HepG2 (cell line): ENCODE measurements around the gene BUB1B. TPM values are rescaled to one million over a fixed set of nuclear protein-coding genes. Genes with fewer than 3 reads are reported as not detected.

ENCODE experiments used
- ATAC-seq: fragments of 200-7000 bp; cut with Tn5 transposase; 3 replicates; pipeline ENCODE4 v1.9.1; 2020; ENCODE audit warnings: mild to moderate bottlenecking, moderate library complexity
- BruUV-seq: library from RNA; stranded (reverse); fragments of 400-500 nt; replicated peaks from 2 replicates; lab custom pipeline; 2021; lab: Mats Ljungman, UMichigan
- CTCF ChIA-PET: fragments of 300-600 bp; formaldehyde crosslinking; extraction: SDS; loops from one replicate; lab custom pipeline; 2021; ENCODE audit warnings: low total read pairs, inconsistent platforms, low intra/inter-chr PET ratio; lab: Yijun Ruan, JAX
- POLR2A ChIA-PET: fragments of 350-600 bp; sonication (Branson Sonifier 250); formaldehyde crosslinking; loops from one replicate; lab custom pipeline; 2020; ENCODE audit warnings: antibody characterized with exemption, inconsistent platforms; lab: Yijun Ruan, JAX
- DNase-seq: peaks from one replicate; pipeline ENCODE4 v3.0.0-alpha.2; 2015; ENCODE audit warnings: low spot score
- FAIRE-seq: peaks from 3 replicates; lab custom pipeline; 2011; peaks lifted over from hg19 to GRCh38; lab: Jason Lieb, UNC
- H2AFZ ChIP-seq: one replicate; pipeline ENCODE4 v1.6.1; 2011; ENCODE audit warnings: low read length, inconsistent platforms
- H3K27ac ChIP-seq: fragments of 300-600 bp; 3 replicates; pipeline ENCODE4 v1.8.0; 2011; ENCODE audit warnings: mixed run types, mild to moderate bottlenecking, mixed read lengths, low read length, inconsistent platforms; ENCODE audit not compliant: insufficient read depth; ENCODE audit errors: extremely low read length
- H3K27me3 ChIP-seq, 2 experiments: fragments of 200-600 bp in 1 of 2; 2 replicates in 1 of 2; 3 replicates in 1 of 2; pipeline versions ENCODE4 v1.6.0 to v1.8.0; 2011; ENCODE audit warnings: low read length in 2 of 2, mild to moderate bottlenecking in 2 of 2, moderate library complexity in 2 of 2, inconsistent platforms in 1 of 2; ENCODE audit not compliant: insufficient read depth in 2 of 2, control insufficient read depth in 1 of 2
- H3K36me3 ChIP-seq, 2 experiments: fragments of 200-600 bp in 1 of 2; replicated peaks in 1 of 2; 2 replicates in 1 of 2; 3 replicates in 1 of 2; pipeline versions ENCODE4 v1.5.1 to v1.8.0; 2011; ENCODE audit warnings: low read length in 2 of 2, inconsistent platforms in 1 of 2; ENCODE audit not compliant: insufficient read depth in 2 of 2, control insufficient read depth in 1 of 2
- H3K4me1 ChIP-seq: 2 replicates; pipeline ENCODE4 v1.5.1; 2012; ENCODE audit warnings: low read length, inconsistent platforms; ENCODE audit not compliant: insufficient read depth
- H3K4me2 ChIP-seq: 2 replicates; pipeline ENCODE4 v1.6.0; 2011; ENCODE audit warnings: low read depth, low read length, inconsistent platforms
- H3K4me3 ChIP-seq, 3 experiments: fragments of 200-600 bp in 1 of 3; sonication (generic), shearing (Covaris generic) in 1 of 3; replicated peaks in 1 of 3; 2 replicates each; pipeline ENCODE4 v1.5.1; 2011 to 2016; ENCODE audit warnings: low read length in 3 of 3, inconsistent platforms in 2 of 3, low read depth in 2 of 3, mild to moderate bottlenecking in 2 of 3, control low read depth in 1 of 3, mixed read lengths in 1 of 3; ENCODE audit not compliant: insufficient read depth in 1 of 3
- H3K79me2 ChIP-seq: one replicate; pipeline ENCODE4 v1.6.1; 2011; ENCODE audit warnings: low read length, inconsistent platforms; ENCODE audit not compliant: insufficient read depth
- H3K9ac ChIP-seq: 2 replicates; pipeline ENCODE4 v1.6.0; 2011; ENCODE audit warnings: mild to moderate bottlenecking, low read depth, low read length, inconsistent platforms; ENCODE audit not compliant: insufficient read depth
- H3K9me3 ChIP-seq: 2 replicates; pipeline ENCODE4 v1.5.1; 2012; ENCODE audit warnings: mild to moderate bottlenecking, low read length
- H4K20me1 ChIP-seq: 2 replicates; pipeline ENCODE4 v1.6.0; 2011; ENCODE audit warnings: inconsistent platforms, mild to moderate bottlenecking, low read length, moderate library complexity; ENCODE audit not compliant: insufficient read depth
- ATRX ChIP-seq: sonication (generic); formaldehyde crosslinking; IDR thresholded peaks from 2 replicates; pipeline ENCODE4 v1.4.0; 2020; ENCODE audit warnings: missing genetic modification reagents, borderline replicate concordance
- FOXK1 ChIP-seq: sonication (generic); formaldehyde crosslinking; IDR thresholded peaks from 2 replicates; pipeline ENCODE4 v1.4.0; 2020; ENCODE audit warnings: low read depth, missing genetic modification reagents, borderline replicate concordance
- HNRNPK ChIP-seq: fragments of 200-400 bp; formaldehyde crosslinking; IDR thresholded peaks from 2 replicates; pipeline ENCODE4 v1.6.1; 2018; ENCODE audit warnings: low read length, low read depth, moderate library complexity, mild to moderate bottlenecking; ENCODE audit not compliant: poor library complexity, severe bottlenecking
- MBNL3 ChIP-seq: fragments of 250-450 bp; sonication (Bioruptor Pico); conservative IDR thresholded peaks from 2 replicates; pipeline ENCODE4 v1.8.0; 2022; ENCODE audit warnings: mild to moderate bottlenecking, inconsistent platforms
- MTF1 ChIP-seq: sonication (generic); formaldehyde crosslinking; IDR thresholded peaks from 2 replicates; pipeline ENCODE4 v1.5.0; 2020; ENCODE audit warnings: missing genetic modification reagents
- POLR2AphosphoS5 ChIP-seq: IDR thresholded peaks from 2 replicates; pipeline ENCODE4 v1.6.1; 2012; ENCODE audit warnings: low read depth, low read length
- RAD51 ChIP-seq: fragments of 450-650 bp; IDR thresholded peaks from 2 replicates; pipeline ENCODE4 v1.6.1; 2016; ENCODE audit warnings: borderline replicate concordance
- SP4 ChIP-seq: sonication (generic); formaldehyde crosslinking; IDR thresholded peaks from 2 replicates; pipeline ENCODE4 v1.8.1; 2023; ENCODE audit warnings: mild to moderate bottlenecking, missing genetic modification reagents
- ZFAT ChIP-seq: sonication (generic); formaldehyde crosslinking; conservative IDR thresholded peaks from 2 replicates; pipeline ENCODE4 v1.8.1; 2023; ENCODE audit warnings: missing genetic modification reagents, inconsistent platforms
- ZNF232 ChIP-seq: sonication (generic); formaldehyde crosslinking; IDR thresholded peaks from 2 replicates; pipeline ENCODE4 v1.4.0; 2020; ENCODE audit warnings: missing genetic modification reagents, borderline replicate concordance
- ZNF274 ChIP-seq: sonication (generic); formaldehyde crosslinking; IDR thresholded peaks from 2 replicates; pipeline ENCODE4 v1.5.1; 2020; ENCODE audit warnings: mild to moderate bottlenecking, missing genetic modification reagents
- ZNF546 ChIP-seq: sonication (generic); formaldehyde crosslinking; conservative IDR thresholded peaks from 2 replicates; pipeline ENCODE4 v1.8.1; 2023; ENCODE audit warnings: mild to moderate bottlenecking, missing genetic modification reagents
- ZSCAN22 ChIP-seq: sonication (generic); formaldehyde crosslinking; IDR thresholded peaks from 2 replicates; pipeline ENCODE4 v1.4.0; 2020; ENCODE audit warnings: mild to moderate bottlenecking, missing genetic modification reagents
- WGBS: methylation state at CpG from one replicate; pipeline ENCODE4 v1.1.6; 2017; ENCODE audit warnings: low lambda C conversion rate; 5-methylcytosine and 5-hydroxymethylcytosine counted together
- in situ Hi-C: cut with HindIII; loops from 2 replicates; pipeline ENCODE4 v1.10.0; 2017; ENCODE audit warnings: low pct_unique_long_range_greater_than_20kb; ENCODE audit not compliant: extremely low pct_ligation_motif_present
- intact Hi-C: fragments of 100-400 bp; cut with micrococcal nuclease; formaldehyde crosslinking; loops from one replicate; pipeline ENCODE4 v1.10.0; 2022; ENCODE audit not compliant: unreplicated experiment
- polyA plus RNA-seq, 8 experiments: library from polyadenylated mRNA; depleted of rRNA in 3 of 8; stranded (reverse) in 7 of 8; unstranded in 1 of 8; fragments of >200 nt; fragmentation: Illumina TruSeq in 4 of 8; extraction: Trizol in 4 of 8; gene quantifications; 2 replicates each; pipeline versions ENCODE4 v1.2.1 to v1.2.3, GENCODE V29; 2011 to 2016; ENCODE audit warnings: low read depth in 4 of 8, missing spikeins in 1 of 8, mixed read lengths in 1 of 8; ENCODE audit not compliant: insufficient read depth in 1 of 8
- total RNA-seq, 5 experiments: library from RNA; depleted of rRNA; stranded (reverse); fragments of >200 nt; fragmentation: Illumina TruSeq; extraction: Trizol; gene quantifications; 2 replicates each; pipeline ENCODE4 v1.2.3, GENCODE V29; 2016; ENCODE audit warnings: low read depth in 1 of 5
- TF ChIP-seq, protein P1 (sequence below): sonication (generic); formaldehyde crosslinking; conservative IDR thresholded peaks from 2 replicates; pipeline ENCODE4 v1.4.0; 2020; ENCODE audit warnings: missing genetic modification reagents
- TF ChIP-seq, protein P2 (sequence below): fragments of 450-650 bp; IDR thresholded peaks from 2 replicates; pipeline ENCODE4 v1.6.1; 2016

BUB1B gene
- total and polyA plus RNA-seq, 2 of the 13 experiments (the other 11 are each of a cell fraction or from before 2014, with no cell fraction given) = 26.2 to 63.5 TPM

DNA sequence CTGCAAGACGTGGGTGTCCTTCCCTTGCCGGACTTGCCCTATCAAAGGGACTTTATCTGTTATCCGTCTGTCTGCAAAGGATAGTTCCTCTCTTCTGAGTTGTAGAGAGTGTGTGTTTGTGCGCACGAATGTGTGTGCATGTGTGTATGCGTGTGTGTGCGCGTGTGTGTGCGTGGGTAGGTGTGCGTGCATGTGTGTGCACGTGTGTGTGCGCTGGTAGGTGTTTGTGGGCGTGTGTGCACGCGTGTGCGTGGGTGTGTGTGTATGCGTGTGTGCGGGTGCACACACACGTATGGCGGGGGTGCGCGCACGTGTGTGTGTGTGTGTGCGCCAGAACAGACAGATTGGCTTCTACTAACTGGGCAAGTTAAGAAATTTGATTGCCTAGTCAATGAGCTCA lies 48.1 kb upstream of the BUB1B start:
- no peak for FAIRE-seq
- in situ Hi-C loops = loop anchor here (5.0 kb wide), 1 partner anchor 65 kb away; no protein-coding TSS in a partner anchor
- no peak for ATAC-seq

DNA sequence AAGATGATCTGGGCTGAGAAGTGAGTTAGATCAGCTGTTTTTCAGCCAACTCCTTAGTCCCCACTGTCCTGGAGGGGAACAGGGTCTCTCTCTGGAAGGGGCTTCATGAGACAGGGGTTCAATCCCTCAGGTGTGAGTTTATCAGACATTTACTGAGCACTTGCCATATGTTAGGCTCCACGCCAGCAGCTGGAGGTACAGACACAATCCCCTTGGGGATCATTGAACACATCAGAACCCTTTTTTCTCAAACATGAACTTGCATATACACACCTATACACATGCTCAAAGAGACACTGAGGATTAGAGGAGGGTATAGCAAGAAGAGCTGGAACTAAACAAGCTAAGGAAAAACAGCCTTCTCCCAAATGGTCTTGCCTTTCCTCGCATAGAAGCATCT lies 46.7 kb upstream of the BUB1B start:
- no peak overlapping the region for H3K4me2 ChIP-seq
- no peak for FAIRE-seq
- no peak overlapping the region for H3K27ac ChIP-seq
- no peak for DNase-seq
- H4K20me1 ChIP-seq = no peaks in the 10 kb centered on the region
- H3K79me2 ChIP-seq = no peaks in the 10 kb centered on the region
- no peak overlapping the region for H3K9ac ChIP-seq
- in situ Hi-C loops (loop anchor here (5.0 kb wide), 1 partner anchor 67 kb away; no protein-coding TSS in a partner anchor), intact Hi-C loops (no loop called here)
- no peak overlapping the region for H2AFZ ChIP-seq
- 87% methylated on average over 2 of the region's 2 CpGs for WGBS
- no peaks in the 10 kb centered on the region for H3K27me3 ChIP-seq
- CTCF ChIA-PET = no interaction called here
- H3K36me3 ChIP-seq = no peaks in the 10 kb centered on the region
- POLR2A ChIA-PET = interaction anchor here (0.8 to 14.1 kb wide), 2 partner anchors 21 to 33 kb away, joined by 3 to 371 read pairs; no protein-coding TSS in a partner anchor
- H3K9me3 ChIP-seq = no peaks in the 10 kb centered on the region
- BruUV-seq = no TSS peak
- no peak for ATAC-seq
- H3K4me1 ChIP-seq = peaks cover 53% of the 10 kb centered on the region
- no peak overlapping the region for H3K4me3 ChIP-seq
- TF ChIP-seq MTF1 (CRISPR knock-in tag) (no peak), RAD51 (no peak), HNRNPK (no peak), MBNL3 (no peak), SP4 (CRISPR knock-in tag) (no peak), FOXK1 (CRISPR knock-in tag) (no peak), ZNF274 (CRISPR knock-in tag) (no peak), ZNF546 (CRISPR knock-in tag) (no peak), POLR2AphosphoS5 (no peak), ZSCAN22 (no peak), ATRX (no peak)
- TF ChIP-seq, protein P1, sequence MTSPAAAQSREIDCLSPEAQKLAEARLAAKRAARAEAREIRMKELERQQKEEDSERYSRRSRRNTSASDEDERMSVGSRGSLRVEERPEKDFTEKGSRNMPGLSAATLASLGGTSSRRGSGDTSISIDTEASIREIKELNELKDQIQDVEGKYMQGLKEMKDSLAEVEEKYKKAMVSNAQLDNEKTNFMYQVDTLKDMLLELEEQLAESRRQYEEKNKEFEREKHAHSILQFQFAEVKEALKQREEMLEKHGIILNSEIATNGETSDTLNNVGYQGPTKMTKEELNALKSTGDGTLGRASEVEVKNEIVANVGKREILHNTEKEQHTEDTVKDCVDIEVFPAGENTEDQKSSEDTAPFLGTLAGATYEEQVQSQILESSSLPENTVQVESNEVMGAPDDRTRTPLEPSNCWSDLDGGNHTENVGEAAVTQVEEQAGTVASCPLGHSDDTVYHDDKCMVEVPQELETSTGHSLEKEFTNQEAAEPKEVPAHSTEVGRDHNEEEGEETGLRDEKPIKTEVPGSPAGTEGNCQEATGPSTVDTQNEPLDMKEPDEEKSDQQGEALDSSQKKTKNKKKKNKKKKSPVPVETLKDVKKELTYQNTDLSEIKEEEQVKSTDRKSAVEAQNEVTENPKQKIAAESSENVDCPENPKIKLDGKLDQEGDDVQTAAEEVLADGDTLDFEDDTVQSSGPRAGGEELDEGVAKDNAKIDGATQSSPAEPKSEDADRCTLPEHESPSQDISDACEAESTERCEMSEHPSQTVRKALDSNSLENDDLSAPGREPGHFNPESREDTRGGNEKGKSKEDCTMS = no peak

More for the DNA sequence above, 48.1 kb upstream of the BUB1B start:
- CTCF ChIA-PET = no interaction called here
- POLR2A ChIA-PET = interaction anchor here (1.0 to 14.1 kb wide), 2 partner anchors 19 to 66 kb away, joined by 3 to 371 read pairs; no protein-coding TSS in a partner anchor
- Histone ChIP-seq H3K27me3 (no peaks in the 10 kb centered on the region), H3K27ac (no peak overlapping the region), H3K9ac (no peak overlapping the region), H3K79me2 (peaks cover 2% of the 10 kb centered on the region), H3K36me3 (no peaks in the 10 kb centered on the region), H2AFZ (no peak overlapping the region), H3K4me3 (no peak overlapping the region), H3K4me2 (peak overlapping the region; percentile 80), H3K4me1 (peaks cover 55% of the 10 kb centered on the region), H3K9me3 (no peaks in the 10 kb centered on the region), H4K20me1 (no peaks in the 10 kb centered on the region)
- DNase-seq = no peak
- TF ChIP-seq ZNF232 (CRISPR knock-in tag) (no peak), ZFAT (CRISPR knock-in tag) (no peak)
- TF ChIP-seq, protein P2, sequence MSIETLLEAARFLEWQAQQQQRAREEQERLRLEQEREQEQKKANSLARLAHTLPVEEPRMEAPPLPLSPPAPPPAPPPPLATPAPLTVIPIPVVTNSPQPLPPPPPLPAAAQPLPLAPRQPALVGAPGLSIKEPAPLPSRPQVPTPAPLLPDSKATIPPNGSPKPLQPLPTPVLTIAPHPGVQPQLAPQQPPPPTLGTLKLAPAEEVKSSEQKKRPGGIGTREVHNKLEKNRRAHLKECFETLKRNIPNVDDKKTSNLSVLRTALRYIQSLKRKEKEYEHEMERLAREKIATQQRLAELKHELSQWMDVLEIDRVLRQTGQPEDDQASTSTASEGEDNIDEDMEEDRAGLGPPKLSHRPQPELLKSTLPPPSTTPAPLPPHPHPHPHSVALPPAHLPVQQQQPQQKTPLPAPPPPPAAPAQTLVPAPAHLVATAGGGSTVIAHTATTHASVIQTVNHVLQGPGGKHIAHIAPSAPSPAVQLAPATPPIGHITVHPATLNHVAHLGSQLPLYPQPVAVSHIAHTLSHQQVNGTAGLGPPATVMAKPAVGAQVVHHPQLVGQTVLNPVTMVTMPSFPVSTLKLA = peak; percentile 72
- no TSS peak for BruUV-seq
- intact Hi-C loops = no loop called here
- 65% methylated on average over 23 of the region's 24 CpGs for WGBS
